Caco-2 (cell line): ENCODE results near the gene OSBPL2. TPM values are rescaled to one million over a fixed set of nuclear protein-coding genes. Genes with fewer than 3 reads are reported as not detected.

ENCODE experiments used
- BruUV-seq: library from RNA; stranded (reverse); fragments of 400-500 nt; replicated peaks from 2 replicates; lab custom pipeline; 2021; lab: Mats Ljungman, UMichigan
- CTCF ChIA-PET: fragments of 300-600 bp; sonication (Branson Sonifier 250); formaldehyde crosslinking; loops from one replicate; lab custom pipeline; 2022; ENCODE audit warnings: antibody characterized with exemption; lab: Charles Lee
- POLR2A ChIA-PET: fragments of 300-600 bp; sonication (Branson Sonifier 250); formaldehyde crosslinking; loops from one replicate; lab custom pipeline; 2022; ENCODE audit warnings: antibody characterized with exemption; lab: Charles Lee
- DNase-seq, 2 experiments: peaks; one replicate each; pipeline versions ENCODE4 v3.0.0 to v3.0.0-alpha.2; 2020 to 2022
- H3K27me3 ChIP-seq: replicated peaks from 2 replicates; pipeline ENCODE4 v1.6.0; 2011; ENCODE audit warnings: low read length; ENCODE audit not compliant: control insufficient read depth, insufficient read depth
- H3K36me3 ChIP-seq: 2 replicates; pipeline ENCODE4 v1.5.1; 2011; ENCODE audit warnings: low read length; ENCODE audit not compliant: control insufficient read depth, insufficient read depth
- H3K4me1 ChIP-seq: fragments of 250-450 bp; sonication (Bioruptor Pico); 2 replicates; pipeline ENCODE4 v1.5.1; 2020; ENCODE audit warnings: mild to moderate bottlenecking
- H3K4me3 ChIP-seq: 2 replicates; pipeline ENCODE4 v1.5.1; 2011; ENCODE audit warnings: low read depth, mild to moderate bottlenecking, control low read depth, low read length
- H3K9me3 ChIP-seq: fragments of 250-450 bp; sonication (Bioruptor Pico); 2 replicates; pipeline ENCODE4 v1.5.1; 2020; ENCODE audit warnings: mild to moderate bottlenecking, moderate library complexity
- H3K27ac Mint-ChIP-seq: one replicate; pipeline ENCODE4 v1.8.0; 2022; ENCODE audit warnings: mixed read lengths; ENCODE audit not compliant: unreplicated experiment
- H3K27me3 Mint-ChIP-seq: one replicate; pipeline ENCODE4 v1.8.0; 2022; ENCODE audit warnings: mixed read lengths; ENCODE audit not compliant: insufficient read depth, unreplicated experiment
- H3K36me3 Mint-ChIP-seq: one replicate; pipeline ENCODE4 v1.8.0; 2022; ENCODE audit warnings: mild to moderate bottlenecking, mixed read lengths; ENCODE audit not compliant: insufficient read depth, unreplicated experiment
- H3K4me1 Mint-ChIP-seq: one replicate; pipeline ENCODE4 v1.8.0; 2022; ENCODE audit warnings: low read depth, mixed read lengths; ENCODE audit not compliant: unreplicated experiment
- H3K4me3 Mint-ChIP-seq: one replicate; pipeline ENCODE4 v1.8.0; 2022; ENCODE audit warnings: mild to moderate bottlenecking, moderate library complexity, mixed read lengths; ENCODE audit not compliant: unreplicated experiment
- H3K9me3 Mint-ChIP-seq: one replicate; pipeline ENCODE4 v1.8.0; 2022; ENCODE audit warnings: mixed read lengths; ENCODE audit not compliant: unreplicated experiment
- intact Hi-C: fragments of 100-400 bp; cut with micrococcal nuclease; formaldehyde crosslinking; loops from one replicate; pipeline ENCODE4 v1.10.0; 2022; ENCODE audit not compliant: unreplicated experiment
- total RNA-seq: library from RNA; stranded (reverse); gene quantifications from 2 replicates; pipeline ENCODE4 v1.2.3, GENCODE V29; 2022
- TF ChIP-seq, protein P1 (sequence below), 2 experiments: fragments of 200-600 bp in 1 of 2; IDR thresholded peaks; 1 replicate in 1 of 2; 2 replicates in 1 of 2; pipeline versions ENCODE4 v1.5.1 to v1.8.0; 2011 to 2022; ENCODE audit warnings: antibody characterized with exemption in 1 of 2, control low read depth in 1 of 2, inconsistent platforms in 1 of 2, low read depth in 1 of 2, low read length in 1 of 2, mild to moderate bottlenecking in 1 of 2, moderate library complexity in 1 of 2; ENCODE audit not compliant: insufficient read depth in 1 of 2, severe bottlenecking in 1 of 2, unreplicated experiment in 1 of 2

OSBPL2 gene
- total RNA-seq, 1 experiment from 2014 or later: 132 TPM

- H3K9me3 Mint-ChIP-seq: no peaks in the 10 kb centered on the region
- DNase-seq: no peak
- H3K27ac Mint-ChIP-seq: no peak overlapping the region
- H3K4me1 Mint-ChIP-seq: peaks cover 7% of the 10 kb centered on the region
- no TSS peak for BruUV-seq
- no peaks in the 10 kb centered on the region for H3K27me3 Mint-ChIP-seq
- TF ChIP-seq, protein P1, sequence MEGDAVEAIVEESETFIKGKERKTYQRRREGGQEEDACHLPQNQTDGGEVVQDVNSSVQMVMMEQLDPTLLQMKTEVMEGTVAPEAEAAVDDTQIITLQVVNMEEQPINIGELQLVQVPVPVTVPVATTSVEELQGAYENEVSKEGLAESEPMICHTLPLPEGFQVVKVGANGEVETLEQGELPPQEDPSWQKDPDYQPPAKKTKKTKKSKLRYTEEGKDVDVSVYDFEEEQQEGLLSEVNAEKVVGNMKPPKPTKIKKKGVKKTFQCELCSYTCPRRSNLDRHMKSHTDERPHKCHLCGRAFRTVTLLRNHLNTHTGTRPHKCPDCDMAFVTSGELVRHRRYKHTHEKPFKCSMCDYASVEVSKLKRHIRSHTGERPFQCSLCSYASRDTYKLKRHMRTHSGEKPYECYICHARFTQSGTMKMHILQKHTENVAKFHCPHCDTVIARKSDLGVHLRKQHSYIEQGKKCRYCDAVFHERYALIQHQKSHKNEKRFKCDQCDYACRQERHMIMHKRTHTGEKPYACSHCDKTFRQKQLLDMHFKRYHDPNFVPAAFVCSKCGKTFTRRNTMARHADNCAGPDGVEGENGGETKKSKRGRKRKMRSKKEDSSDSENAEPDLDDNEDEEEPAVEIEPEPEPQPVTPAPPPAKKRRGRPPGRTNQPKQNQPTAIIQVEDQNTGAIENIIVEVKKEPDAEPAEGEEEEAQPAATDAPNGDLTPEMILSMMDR (IDR thresholded peaks at IDR 0.05; ENCODE audit: insufficient read depth in 1 of 2, low read depth in 1 of 2, low read length in 1 of 2, severe bottlenecking in 1 of 2, unreplicated experiment in 1 of 2): no peak
- ChIA-PET CTCF (no interaction called here), POLR2A (no interaction called here)
- intact Hi-C loops: no loop called here
- no peaks in the 10 kb centered on the region for H3K9me3 ChIP-seq
- H3K4me1 ChIP-seq: peaks cover 11% of the 10 kb centered on the region
- H3K27me3 ChIP-seq: no peaks in the 10 kb centered on the region
- no peak overlapping the region for H3K4me3 ChIP-seq
- H3K36me3 ChIP-seq: peaks cover 5% of the 10 kb centered on the region; the same call in 1 of the 2 replicates
- H3K4me3 Mint-ChIP-seq: no peak overlapping the region
- H3K36me3 Mint-ChIP-seq: peaks cover 81% of the 10 kb centered on the region
Observed at GRCh38 chr20:62241506-62241905, 3.2 kb downstream of the OSBPL2 start.

GRCh38 chr20:62242176-62242575, 3.9 kb downstream of the OSBPL2 start:
- H3K9me3 ChIP-seq: no peaks in the 10 kb centered on the region
- H3K4me1 ChIP-seq: peaks cover 11% of the 10 kb centered on the region
- Mint-ChIP-seq H3K27ac (no peak overlapping the region), H3K36me3 (peaks cover 81% of the 10 kb centered on the region), H3K27me3 (no peaks in the 10 kb centered on the region), H3K9me3 (no peaks in the 10 kb centered on the region), H3K4me3 (no peak overlapping the region), H3K4me1 (peaks cover 7% of the 10 kb centered on the region)
- CTCF ChIA-PET: no interaction called here
- BruUV-seq: no TSS peak
- no peak for DNase-seq
- TF ChIP-seq, protein P1 (IDR thresholded peaks at IDR 0.05; ENCODE audit: insufficient read depth in 1 of 2, low read depth in 1 of 2, low read length in 1 of 2, severe bottlenecking in 1 of 2, unreplicated experiment in 1 of 2): no peak
- POLR2A ChIA-PET: no interaction called here
- H3K4me3 ChIP-seq: no peak overlapping the region
- peaks cover 5% of the 10 kb centered on the region; the same call in 1 of the 2 replicates for H3K36me3 ChIP-seq
- H3K27me3 ChIP-seq: no peaks in the 10 kb centered on the region
- intact Hi-C loops: no loop called here

- DNase-seq: no peak
- Histone ChIP-seq H3K36me3 (peaks cover 5% of the 10 kb centered on the region; the same call in 1 of the 2 replicates), H3K4me3 (no peak overlapping the region), H3K9me3 (no peaks in the 10 kb centered on the region), H3K4me1 (peaks cover 5% of the 10 kb centered on the region), H3K27me3 (no peaks in the 10 kb centered on the region)
- intact Hi-C loops: no loop called here
- POLR2A ChIA-PET: no interaction called here
- no TSS peak for BruUV-seq
- H3K36me3 Mint-ChIP-seq: peaks cover 78% of the 10 kb centered on the region
- TF ChIP-seq, protein P1 (IDR thresholded peaks at IDR 0.05; ENCODE audit: insufficient read depth in 1 of 2, low read depth in 1 of 2, low read length in 1 of 2, severe bottlenecking in 1 of 2, unreplicated experiment in 1 of 2): no peak
- H3K4me1 Mint-ChIP-seq: no peaks in the 10 kb centered on the region
- no peak overlapping the region for H3K27ac Mint-ChIP-seq
- CTCF ChIA-PET: no interaction called here
- H3K27me3 Mint-ChIP-seq: no peaks in the 10 kb centered on the region
- no peaks in the 10 kb centered on the region for H3K9me3 Mint-ChIP-seq
- H3K4me3 Mint-ChIP-seq: no peak overlapping the region
Observed at GRCh38 chr20:62243106-62243505, 4.8 kb downstream of the OSBPL2 start.
